ENCODE measurements around the gene ZNF594. TPM values are rescaled to one million over a fixed set of nuclear protein-coding genes. Genes with fewer than 3 reads are reported as not detected.
"Not testable (repeated sequence)": the region's sequence is repeated elsewhere in the genome, so short reads cannot be mapped to it uniquely, and the experiment has no call there.

The ZNF594 gene
- total RNA-seq, 1 donor from 2014 or later = 26.1 TPM

DNA sequence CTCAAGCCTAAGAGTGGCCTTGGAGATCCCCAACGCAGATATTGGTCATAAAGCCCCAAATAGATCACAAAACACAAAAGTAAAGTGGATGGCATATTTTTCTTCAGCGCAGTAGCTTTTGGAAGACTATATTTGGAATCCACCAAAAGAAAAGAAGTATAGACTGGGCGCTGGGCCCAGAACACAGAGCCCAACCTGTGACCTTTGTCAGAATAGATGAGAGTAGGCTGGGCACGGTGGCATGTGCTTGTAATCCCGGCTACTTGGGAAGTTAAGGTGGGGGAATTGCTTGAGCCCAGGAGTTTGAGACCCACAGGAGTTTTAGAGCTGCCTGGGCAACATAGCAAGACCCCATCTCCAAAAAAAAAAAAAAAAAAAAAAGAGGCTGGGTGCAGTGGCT, 28.4 kb upstream of the ZNF594 start:
- Mint-ChIP-seq H3K9me3 (ENCODE audit: low read depth) (no peaks in the 10 kb centered on the region), H3K27ac (no peak overlapping the region), H3K36me3 (ENCODE audit: insufficient read depth) (peaks cover 12% of the 10 kb centered on the region), H3K27me3 (no peaks in the 10 kb centered on the region), H3K4me1 (ENCODE audit: low read depth) (no peaks in the 10 kb centered on the region), H3K4me3 (ENCODE audit: low read depth) (no peak overlapping the region)
- DNase-seq (ENCODE audit: low spot score, unreplicated experiment) = no peak
- TF ChIP-seq, protein P1, sequence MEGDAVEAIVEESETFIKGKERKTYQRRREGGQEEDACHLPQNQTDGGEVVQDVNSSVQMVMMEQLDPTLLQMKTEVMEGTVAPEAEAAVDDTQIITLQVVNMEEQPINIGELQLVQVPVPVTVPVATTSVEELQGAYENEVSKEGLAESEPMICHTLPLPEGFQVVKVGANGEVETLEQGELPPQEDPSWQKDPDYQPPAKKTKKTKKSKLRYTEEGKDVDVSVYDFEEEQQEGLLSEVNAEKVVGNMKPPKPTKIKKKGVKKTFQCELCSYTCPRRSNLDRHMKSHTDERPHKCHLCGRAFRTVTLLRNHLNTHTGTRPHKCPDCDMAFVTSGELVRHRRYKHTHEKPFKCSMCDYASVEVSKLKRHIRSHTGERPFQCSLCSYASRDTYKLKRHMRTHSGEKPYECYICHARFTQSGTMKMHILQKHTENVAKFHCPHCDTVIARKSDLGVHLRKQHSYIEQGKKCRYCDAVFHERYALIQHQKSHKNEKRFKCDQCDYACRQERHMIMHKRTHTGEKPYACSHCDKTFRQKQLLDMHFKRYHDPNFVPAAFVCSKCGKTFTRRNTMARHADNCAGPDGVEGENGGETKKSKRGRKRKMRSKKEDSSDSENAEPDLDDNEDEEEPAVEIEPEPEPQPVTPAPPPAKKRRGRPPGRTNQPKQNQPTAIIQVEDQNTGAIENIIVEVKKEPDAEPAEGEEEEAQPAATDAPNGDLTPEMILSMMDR (IDR thresholded peaks at IDR 0.05; ENCODE audit: unreplicated experiment) = no peak

GRCh38 chr17:5219536-5219935, 27.9 kb upstream of the ZNF594 start:
- no peak for DNase-seq (ENCODE audit: low spot score, unreplicated experiment)
- Mint-ChIP-seq H3K9me3 (ENCODE audit: low read depth) (no peaks in the 10 kb centered on the region), H3K27ac (no peak overlapping the region), H3K4me1 (ENCODE audit: low read depth) (no peaks in the 10 kb centered on the region), H3K36me3 (ENCODE audit: insufficient read depth) (peaks cover 16% of the 10 kb centered on the region), H3K27me3 (no peaks in the 10 kb centered on the region), H3K4me3 (ENCODE audit: low read depth) (no peak overlapping the region)
- TF ChIP-seq, protein P1 (IDR thresholded peaks at IDR 0.05; ENCODE audit: unreplicated experiment) = no peak

DNA sequence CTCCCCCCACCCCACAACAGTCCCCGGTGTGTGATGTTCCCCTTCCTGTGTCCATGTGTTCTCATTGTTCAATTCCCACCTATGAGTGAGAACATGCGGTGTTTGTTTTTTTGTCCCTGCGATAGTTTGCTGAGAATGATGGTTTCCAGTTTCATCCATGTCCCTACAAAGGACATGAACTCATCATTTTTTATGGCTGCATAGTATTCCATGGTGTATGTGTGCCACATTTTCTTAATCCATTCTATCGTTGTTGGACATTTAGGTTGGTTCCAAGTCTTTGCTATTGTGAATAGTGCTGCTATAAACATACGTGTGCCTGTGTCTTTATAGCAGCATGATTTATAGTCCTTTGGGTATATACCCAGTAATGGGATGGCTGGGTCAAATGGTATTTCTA, 25.9 kb upstream of the ZNF594 start:
- H3K27ac Mint-ChIP-seq; H3K9me3 Mint-ChIP-seq (ENCODE audit: low read depth); H3K27me3 Mint-ChIP-seq; H3K4me1 Mint-ChIP-seq (ENCODE audit: low read depth); DNase-seq (ENCODE audit: low spot score, unreplicated experiment); H3K4me3 Mint-ChIP-seq (ENCODE audit: low read depth): not testable (repeated sequence)
- H3K36me3 Mint-ChIP-seq (ENCODE audit: insufficient read depth) = peaks cover 14% of the 10 kb centered on the region

GRCh38 chr17:5211458-5211857, 19.8 kb upstream of the ZNF594 start:
- DNase-seq (ENCODE audit: low spot score, unreplicated experiment) = no peak
- H3K27ac Mint-ChIP-seq = peak overlapping the region; percentile 50
- TF ChIP-seq, protein P1 (IDR thresholded peaks at IDR 0.05; ENCODE audit: unreplicated experiment) = no peak
- H3K4me1 Mint-ChIP-seq (ENCODE audit: low read depth) = no peaks in the 10 kb centered on the region
- peaks cover 6% of the 10 kb centered on the region for H3K36me3 Mint-ChIP-seq (ENCODE audit: insufficient read depth)
- H3K27me3 Mint-ChIP-seq = no peaks in the 10 kb centered on the region
- no peaks in the 10 kb centered on the region for H3K9me3 Mint-ChIP-seq (ENCODE audit: low read depth)
- no peak overlapping the region for H3K4me3 Mint-ChIP-seq (ENCODE audit: low read depth)

DNA sequence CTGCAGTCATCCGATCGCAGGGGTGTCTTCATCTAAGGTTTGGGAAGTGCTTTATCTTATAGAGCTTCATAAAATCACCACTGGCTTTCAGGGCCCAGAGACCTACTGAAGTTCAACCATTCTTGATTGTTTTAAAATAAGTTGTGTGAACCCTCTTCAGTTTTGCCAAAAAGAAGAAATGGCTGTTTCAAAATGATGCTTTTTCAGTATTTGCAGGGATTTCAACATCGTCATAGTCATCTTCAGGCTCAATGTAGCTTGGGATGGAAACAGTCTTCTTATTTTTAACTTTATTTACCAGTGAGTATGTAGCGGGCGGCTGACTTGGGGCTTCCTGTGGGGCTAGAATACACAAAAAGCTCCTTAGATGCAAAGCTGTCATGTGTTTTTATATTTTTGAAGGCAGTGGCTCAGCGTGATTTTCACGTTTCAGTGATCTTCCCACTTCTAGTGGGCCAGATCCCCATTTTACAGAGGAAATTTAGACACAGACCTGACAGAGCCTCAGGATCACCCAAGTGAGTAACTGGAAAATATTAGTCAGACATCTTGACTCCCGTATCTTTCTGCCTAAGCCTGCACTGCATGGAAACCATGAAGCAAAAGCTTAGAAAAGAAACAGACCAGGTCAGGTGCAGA, 19.1 kb upstream of the ZNF594 start:
- no peaks in the 10 kb centered on the region for H3K9me3 Mint-ChIP-seq (ENCODE audit: low read depth)
- no peaks in the 10 kb centered on the region for H3K4me1 Mint-ChIP-seq (ENCODE audit: low read depth)
- H3K36me3 Mint-ChIP-seq (ENCODE audit: insufficient read depth) = peaks cover 6% of the 10 kb centered on the region
- TF ChIP-seq, protein P1 (IDR thresholded peaks at IDR 0.05; ENCODE audit: unreplicated experiment) = no peak
- H3K27me3 Mint-ChIP-seq = no peaks in the 10 kb centered on the region
- no peak overlapping the region for H3K27ac Mint-ChIP-seq
- no peak for DNase-seq (ENCODE audit: low spot score, unreplicated experiment)
- no peak overlapping the region for H3K4me3 Mint-ChIP-seq (ENCODE audit: low read depth)

GRCh38 chr17:5210091-5210490, 18.4 kb upstream of the ZNF594 start:
- no peaks in the 10 kb centered on the region for H3K4me1 Mint-ChIP-seq (ENCODE audit: low read depth)
- no peak overlapping the region for H3K27ac Mint-ChIP-seq

More at GRCh38 chr17:5210091-5210490, 18.4 kb upstream of the ZNF594 start:
- Mint-ChIP-seq H3K36me3 (ENCODE audit: insufficient read depth) (peaks cover 4% of the 10 kb centered on the region), H3K27me3 (no peaks in the 10 kb centered on the region), H3K9me3 (ENCODE audit: low read depth) (no peaks in the 10 kb centered on the region), H3K4me3 (ENCODE audit: low read depth) (no peak overlapping the region)
- no peak for DNase-seq (ENCODE audit: low spot score, unreplicated experiment)
- TF ChIP-seq, protein P1 (IDR thresholded peaks at IDR 0.05; ENCODE audit: unreplicated experiment) = no peak
